NCI-H345 (cell line): ENCODE measurements around the gene CPZ.
"Not testable (repeated sequence)": the region's sequence is repeated elsewhere in the genome, so short reads cannot be mapped to it uniquely, and the experiment has no call there.

Experiments
- DNase-seq: peaks from one replicate; lab custom pipeline; 2025; lab: John Stamatoyannopoulos, UW

CPZ gene

GRCh38 chr4:8557151-8558076 lies 35.2 kb upstream of the CPZ start:
- no peak for DNase-seq

DNA sequence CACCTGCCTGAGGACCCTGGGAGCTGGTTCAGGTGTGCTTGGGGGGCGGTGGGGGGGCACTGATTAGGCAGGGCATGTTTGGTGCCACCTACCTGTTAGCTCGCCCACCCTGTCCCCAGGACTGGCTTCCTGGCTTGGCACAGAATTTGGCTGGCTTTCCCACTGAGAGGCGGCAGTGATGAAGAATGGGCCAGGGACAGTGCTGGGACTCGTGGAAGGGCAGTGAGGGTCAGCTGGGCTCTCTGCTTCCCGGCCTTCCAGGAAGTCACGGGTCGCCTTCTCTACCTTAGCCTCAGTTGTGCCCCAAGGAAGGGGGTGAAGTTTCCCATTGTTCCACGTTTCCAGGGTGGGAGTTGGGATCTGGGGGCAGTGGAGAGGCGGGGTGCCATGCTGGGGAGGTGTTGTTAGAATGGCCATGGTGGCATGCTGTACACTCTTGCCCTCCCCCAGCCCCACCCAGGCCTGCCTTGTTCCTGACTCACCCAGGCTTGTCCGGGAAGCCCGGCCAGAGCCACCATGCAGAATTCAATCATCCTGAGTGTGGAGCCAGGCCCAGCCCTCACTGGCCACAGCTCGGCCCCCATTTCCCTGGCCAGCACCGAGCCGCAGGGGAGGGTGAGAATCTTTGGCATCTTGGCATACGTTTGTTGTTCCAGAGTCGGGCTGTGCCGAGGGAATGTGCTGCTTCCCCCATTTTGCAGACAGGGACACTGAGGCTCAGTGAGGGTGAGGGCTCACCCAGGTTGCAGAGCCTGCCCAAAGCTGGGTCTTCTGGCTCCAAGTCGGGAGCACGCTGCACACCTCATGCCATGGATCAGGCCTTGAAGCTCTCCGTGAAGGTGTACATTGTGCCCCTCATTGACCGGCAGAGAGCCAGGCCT lies 34.2 kb upstream of the CPZ start:
- DNase-seq, result no peak

DNA sequence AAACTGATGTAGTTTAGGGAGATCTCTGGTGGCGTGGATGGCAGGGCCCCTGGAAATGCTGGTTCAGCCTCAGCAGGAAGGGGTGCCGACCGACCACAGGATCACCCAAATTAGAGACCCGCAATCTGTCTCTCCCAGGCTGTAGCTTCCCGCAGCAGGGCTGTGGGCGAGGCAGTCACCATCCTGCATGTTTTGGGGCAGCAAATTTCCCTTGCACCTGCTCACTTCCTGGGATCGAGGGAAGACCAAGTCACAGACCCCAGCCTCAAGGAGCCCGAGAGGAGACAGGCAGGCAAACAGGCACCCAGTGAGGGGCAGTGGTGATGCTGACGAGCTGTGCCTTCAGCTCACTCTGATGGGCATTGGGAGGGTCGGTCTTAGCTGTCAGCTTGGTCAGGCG lies 33.6 kb upstream of the CPZ start:
- DNase-seq, result no peak

- no peak for DNase-seq
Observed at GRCh38 chr4:8559524-8560264, 32.9 kb upstream of the CPZ start.

DNA sequence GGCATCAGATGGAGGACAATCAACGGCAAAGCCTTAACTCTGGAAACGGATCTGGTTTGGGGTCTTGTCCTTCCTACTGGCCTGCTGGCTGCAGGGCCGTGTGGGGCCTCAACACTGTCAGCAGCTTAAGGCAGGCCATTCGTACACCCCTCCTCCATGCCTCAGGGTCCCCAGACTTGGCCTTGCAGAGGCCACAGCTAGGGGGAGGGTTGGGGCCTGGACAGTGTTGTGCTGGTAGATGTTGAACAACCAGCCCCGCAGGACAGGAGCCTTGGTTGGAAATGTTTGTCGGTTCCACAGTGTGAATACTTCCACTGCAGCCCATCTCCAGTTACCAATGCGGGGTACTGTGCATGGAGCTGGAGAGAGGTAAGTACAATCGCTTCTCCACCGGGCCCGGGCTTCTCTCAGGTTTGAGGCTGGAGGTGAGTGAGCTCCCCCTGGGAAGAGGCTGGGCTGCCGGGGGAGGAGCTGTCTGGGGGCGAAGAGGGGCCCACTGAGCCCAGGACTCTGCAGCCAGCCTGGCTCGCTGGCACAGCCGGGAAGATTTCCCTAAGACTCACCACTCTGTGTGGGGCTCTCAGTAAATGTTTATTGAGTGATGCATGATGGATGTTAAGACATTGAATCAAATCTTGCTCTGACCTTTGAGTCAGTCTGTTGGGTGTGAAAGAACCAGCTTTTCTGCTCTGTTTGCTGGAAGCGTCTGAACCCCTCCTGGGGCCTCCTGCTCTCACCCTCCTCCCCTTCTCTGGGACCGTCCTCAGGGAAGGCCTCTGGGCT lies 32.1 kb upstream of the CPZ start:
- DNase-seq, result no peak

- DNase-seq, result no peak
Observed at GRCh38 chr4:8564595-8564994, 28.0 kb upstream of the CPZ start.

DNA sequence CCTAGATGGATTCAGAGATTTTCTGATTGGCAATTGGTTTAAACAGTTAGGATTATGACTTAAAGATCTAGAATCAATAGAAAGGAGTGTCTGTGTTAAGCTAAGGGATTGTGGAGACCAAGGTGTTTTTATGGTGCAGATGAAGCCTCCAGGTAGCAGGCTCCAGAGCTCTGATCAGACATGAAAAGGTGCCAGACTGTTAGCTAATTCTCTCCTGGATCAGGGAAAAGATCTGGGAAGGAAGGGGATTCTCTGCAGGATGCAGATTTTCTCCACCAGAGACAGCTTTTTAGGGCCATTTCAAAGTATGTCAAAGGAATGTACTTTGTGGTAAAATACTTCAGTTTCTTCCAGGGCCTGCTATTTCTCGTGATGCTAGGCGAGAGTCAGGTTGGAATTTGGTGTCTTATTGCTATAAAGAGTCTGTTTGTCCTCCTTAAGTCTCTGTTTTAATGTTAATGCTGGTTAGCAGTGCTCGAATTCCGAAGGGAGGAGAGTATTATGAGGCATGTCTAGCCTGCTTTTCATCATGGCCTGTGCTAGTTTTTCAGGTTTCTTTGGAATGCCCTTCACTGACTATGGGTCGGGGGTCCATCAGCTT lies 24.4 kb upstream of the CPZ start:
- no peak for DNase-seq

DNA sequence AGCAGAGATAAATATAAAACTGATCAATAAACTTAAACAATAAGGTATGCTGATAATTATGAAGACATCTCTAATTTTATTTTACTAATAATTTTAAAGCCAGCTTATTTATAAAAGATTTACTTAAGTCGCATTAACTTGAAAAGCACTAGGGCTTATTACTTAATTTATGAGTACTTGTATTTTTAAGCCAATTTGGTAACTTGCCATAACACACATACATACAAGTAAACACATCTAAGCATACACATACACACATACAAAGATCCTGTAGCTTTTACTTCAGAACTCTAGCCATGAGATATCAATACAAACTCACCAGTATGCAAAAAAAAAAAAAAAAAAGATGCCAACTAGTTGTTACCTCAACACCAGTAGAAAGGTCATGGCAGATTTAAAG lies 22.4 kb upstream of the CPZ start:
- no peak for DNase-seq

DNA sequence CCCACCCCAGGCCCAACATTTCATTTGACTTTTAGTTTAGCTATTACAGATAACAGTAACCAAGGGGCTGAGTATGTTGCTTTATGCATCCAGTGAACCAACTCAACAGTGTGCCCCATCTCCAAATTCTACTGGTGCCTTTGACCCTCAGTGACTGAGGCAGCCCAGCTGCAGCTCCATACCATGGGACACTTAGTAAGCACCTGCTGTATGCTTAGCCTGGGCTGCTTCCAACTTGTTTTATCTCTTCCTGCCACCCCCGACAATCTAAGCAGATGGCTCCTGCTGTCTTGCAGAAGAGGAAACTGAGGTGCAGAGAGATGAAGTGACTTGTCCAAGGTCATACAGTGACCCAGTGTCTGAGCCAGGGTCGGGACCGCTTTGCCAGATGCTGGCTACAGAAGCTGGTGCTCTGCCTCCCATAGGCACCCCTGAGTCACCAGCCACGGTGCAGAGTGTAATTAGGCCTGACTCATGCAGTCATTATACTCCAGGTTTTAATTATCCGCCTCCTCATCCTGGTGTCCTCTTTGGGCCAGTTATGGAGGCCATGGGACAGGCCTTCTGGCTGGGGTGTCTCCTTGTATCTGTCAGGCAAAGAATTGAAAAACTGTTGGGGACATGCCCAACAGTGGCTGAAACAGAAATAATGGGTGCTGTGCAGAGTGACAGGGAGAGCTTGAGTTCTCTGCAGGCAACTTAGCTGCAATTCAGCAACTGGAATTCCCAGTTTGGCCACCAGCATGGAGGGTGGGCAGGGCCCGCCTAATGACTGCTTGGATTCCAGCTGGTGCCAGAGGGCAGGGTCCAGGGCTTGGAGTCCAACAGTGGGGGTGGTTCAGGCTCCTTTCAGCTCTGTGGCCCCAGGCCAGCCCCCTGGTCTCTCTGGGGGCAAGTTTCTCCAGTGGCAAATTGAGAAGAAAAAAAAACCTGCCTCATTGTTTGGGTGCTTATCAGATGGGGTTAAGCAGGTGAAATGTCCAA lies 20.6 kb upstream of the CPZ start:
- no peak for DNase-seq

GRCh38 chr4:8573266-8573665 lies 19.3 kb upstream of the CPZ start:
- no peak for DNase-seq

DNA sequence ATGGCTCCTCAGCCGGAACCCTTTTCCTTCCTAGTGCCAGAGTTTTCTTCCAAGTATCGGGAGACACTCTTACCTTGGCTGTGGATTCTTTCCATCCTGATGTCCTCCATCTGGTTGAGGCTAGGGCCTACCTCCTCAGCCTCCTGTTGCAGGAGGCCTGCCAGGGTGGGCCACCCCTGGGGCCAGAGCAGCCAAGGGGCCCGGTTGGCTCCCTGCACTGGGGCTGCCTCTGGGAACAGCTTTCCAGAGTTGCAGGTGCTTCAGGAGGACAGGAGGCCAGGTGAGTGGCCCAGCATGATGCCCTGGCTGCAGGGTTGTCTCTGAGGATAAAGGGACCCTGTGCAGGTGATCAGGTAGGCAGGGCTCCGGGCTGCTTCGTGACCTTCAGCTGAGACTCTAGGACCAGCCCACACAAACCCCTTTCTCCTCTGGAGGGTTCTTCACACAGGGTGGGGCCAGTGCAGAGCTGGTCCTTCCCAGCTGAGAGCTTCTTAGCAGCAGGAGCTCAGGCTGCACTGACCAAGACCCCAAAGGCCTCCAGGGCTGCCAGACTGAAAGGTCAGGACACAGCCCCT lies 17.7 kb upstream of the CPZ start:
- no peak for DNase-seq

DNA sequence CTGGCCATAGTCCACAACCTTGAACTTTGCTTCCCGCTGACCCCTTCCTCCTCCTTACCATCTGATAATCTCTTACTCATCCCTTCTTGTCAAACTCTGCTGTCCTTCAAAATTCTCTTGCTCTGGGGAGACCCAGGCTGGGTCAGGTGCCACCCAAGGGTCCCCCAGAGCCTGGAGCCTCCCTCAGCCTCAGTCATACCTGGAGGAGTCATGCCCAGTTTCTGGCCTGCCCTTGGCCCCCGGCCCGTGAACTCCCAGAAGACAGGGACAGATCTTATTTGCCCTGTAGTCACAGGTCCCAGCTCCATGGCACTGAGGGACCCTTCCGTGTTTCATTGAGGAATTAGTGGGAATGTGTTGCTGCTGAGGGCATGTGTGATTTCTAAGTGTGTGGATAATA lies 17.1 kb upstream of the CPZ start:
- no peak for DNase-seq

- not testable (repeated sequence) for DNase-seq
Observed at GRCh38 chr4:8576591-8576990, 16.0 kb upstream of the CPZ start.

DNA sequence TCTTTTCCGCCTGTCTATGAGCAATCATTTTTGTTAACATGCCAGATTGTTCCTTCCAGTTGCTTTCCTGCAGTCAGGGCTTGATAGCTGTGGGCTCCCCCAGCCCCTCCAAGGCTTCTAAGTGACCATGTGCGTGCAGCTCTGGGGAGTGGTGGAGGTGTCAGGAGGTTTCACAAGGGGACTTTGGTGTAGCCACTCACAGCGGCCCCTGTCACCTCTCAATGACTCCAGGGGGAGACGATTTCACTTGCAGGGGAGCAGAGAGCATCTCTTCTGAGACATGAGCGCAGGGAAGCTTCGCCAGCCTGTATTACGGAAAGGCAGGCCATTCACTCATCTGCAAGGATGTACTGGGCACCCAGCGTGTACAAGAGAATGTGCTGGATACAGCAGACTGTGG lies 15.5 kb upstream of the CPZ start:
- no peak for DNase-seq

- no peak for DNase-seq
Observed at GRCh38 chr4:8577972-8578371, 14.6 kb upstream of the CPZ start.

DNA sequence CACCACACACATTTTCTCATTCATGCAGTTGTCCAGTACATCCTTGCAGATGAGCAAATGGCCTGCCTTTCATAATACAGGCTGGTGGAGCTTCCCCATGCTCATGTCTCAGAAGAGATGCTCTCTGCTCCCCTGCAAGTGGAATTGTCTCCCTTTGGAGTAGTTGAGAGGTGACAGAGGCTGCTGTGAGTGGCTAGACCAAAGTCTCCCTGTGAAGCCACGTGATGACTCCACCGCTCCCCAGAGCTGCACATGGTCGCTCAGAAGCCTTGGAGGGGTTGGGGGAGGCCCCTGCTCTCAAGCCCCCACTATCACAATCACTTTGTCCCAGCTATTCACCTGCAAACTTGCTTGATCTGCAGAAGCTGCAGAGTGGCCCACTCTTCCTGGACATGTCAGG lies 13.8 kb upstream of the CPZ start:
- DNase-seq, result no peak

GRCh38 chr4:8579526-8580320 lies 12.8 kb upstream of the CPZ start:
- no peak for DNase-seq

GRCh38 chr4:8580321-8581093 lies 12.1 kb upstream of the CPZ start, which contains the start of gene GPR78:
TSS of gene GPR78 (plus strand) at chr4:8580392. CDS start at chr4:8580983, 591 bp downstream.
- peak; percentile 16 for DNase-seq
